GM18505 (cell line): Measurements from ENCODE around the gene HS6ST1.

ENCODE experiments used
- ATAC-seq: cut with Tn5 transposase; IDR thresholded peaks from one replicate; pipeline ENCODE4 v1.9.1; 2021; ENCODE audit not compliant: unreplicated experiment
- POLR2A ChIP-seq: IDR thresholded peaks from 4 replicates; pipeline ENCODE4 v1.6.1; 2011; ENCODE audit warnings: borderline replicate concordance; ENCODE audit not compliant: insufficient read depth, insufficient read length; ENCODE audit errors: extremely low read depth

Gene HS6ST1

DNA sequence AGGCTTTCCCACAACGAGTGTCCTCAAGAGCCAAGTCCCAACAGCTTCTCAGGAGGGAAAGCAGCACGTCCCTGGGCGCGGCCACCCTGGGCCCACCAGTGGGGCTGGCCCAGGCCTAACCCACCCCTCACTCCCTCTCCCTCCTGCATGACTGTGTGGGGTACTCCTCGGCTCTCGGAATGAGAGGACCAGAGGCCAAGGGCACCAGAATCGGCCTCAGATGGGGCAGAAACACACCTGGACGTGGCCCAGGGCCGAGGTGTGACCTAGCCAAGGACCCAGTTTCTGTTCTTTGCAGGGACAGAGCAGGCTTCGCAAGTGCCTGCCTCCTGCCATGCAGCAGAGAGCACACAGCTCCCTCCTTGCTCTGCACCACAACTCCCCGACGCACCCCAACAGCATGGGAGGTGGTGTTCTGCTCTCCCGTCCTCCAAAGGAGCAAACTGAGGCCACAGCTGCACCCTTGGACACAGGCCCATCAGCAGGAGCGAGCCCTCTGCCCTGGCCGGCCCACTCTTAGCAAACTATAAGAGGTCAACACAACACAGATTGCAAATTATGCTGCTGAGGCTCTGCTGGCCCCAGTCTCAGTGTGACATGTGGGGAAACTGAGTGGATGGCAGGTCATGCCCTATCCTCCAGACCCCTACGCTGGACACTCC, 19.7 kb downstream of the HS6ST1 start:
- TF ChIP-seq POLR2A, result no peak
- ATAC-seq, result no peak

DNA sequence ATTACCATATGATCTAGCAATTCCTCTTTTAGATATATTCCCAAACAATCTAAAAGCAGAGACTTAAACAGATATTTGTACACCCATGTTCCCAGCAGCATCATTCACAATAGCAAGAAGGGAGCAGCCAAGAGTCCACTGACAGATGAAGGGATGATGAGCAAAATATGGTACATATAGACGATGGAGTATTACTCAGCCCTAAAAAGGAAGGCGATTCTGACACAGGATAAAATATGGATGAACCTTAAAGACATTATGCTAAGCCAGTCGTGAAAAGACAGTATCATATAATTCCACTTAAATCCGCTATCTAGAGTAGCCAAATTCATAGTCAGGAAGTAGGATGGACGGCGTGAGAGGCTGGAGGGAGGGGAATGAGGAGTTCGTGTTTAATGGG, 20.4 kb downstream of the HS6ST1 start:
- no peak for ATAC-seq
- no peak for TF ChIP-seq POLR2A

DNA sequence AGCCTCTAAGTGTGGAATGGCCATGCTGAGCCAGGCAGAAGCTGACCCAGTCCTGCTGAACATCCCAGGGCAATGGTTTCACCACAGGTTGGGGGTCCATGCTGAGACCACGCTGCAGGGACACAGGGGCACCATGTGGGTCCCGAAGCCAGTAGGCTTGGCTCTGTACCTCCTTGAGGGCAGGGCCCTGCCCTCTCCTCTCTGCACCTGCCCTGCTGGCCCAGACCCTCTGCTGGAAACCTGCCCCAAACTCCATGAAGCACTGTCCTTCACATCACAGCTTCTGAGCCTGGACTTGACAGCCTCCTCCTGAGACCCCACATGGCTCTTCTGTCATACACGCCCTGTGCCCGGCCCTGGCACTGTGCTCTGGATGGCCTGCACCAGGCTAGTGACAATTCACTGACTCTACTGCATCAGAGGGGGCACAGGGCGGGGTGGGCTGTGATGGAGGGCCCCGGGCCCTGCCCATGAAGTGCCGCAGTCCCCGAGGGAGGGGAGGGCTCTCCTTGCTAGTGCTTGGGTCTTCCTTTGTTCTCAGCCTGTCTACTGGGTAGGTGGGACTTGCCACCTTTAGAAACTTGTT, 24.7 kb downstream of the HS6ST1 start:
- no peak for ATAC-seq
- TF ChIP-seq POLR2A, result no peak

DNA sequence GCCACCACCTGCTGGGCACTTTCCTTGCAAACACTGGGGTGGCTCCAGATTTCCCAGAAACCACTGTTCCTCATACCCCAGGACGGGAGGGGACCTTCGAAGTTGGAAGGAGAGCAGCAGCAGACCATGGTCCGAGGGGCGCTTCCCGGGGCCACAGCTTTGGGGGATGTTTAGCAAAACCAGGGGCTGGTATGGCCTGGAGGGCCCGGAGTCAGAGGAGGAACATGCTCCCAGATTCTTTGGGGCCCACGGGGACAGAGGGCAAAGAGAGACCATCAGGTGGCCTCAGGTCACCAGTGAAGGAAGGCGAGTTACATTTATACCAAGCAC, 25.3 kb downstream of the HS6ST1 start:
- TF ChIP-seq POLR2A, result no peak

DNA sequence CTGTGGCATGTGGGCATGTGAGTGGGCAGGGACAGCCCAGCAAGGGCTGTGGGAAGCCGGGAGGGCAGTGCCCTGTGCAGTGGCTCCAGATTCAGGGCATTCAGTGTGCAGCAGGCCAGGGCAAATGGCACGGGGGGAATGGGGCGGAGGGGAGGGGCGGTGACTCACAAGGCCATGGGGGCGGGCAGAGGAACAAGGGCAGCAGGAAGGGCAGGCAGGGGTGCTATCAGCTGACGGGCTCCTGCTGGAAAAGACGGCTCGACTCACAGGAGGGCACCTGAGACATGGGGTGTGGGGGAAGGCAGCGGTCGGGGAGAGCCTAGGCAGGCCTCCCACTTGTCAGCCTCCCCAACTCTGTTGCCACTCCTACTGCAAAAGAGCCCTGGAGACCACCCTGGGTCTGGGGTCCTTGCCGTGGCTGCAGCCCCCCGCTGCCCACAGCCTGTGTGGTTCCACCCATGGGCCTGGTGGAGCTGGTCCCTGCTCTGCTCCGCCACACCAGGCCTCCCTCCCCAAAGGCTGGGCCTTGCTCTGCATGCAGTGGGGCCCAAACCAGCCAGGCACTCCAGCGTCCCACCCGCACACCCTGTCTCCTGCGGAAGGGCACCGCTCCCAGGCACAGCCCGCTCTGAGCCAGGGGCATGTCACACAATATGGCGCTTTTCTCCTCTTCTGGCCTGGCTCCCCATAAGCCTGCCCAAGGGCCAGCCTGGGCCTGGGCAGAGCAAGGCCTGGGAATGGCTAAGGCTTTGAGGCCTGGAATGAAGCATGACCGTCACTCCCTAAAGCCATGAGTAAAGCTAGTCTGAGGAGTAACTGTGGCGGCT, 25.9 kb downstream of the HS6ST1 start:
- no peak for TF ChIP-seq POLR2A
- ATAC-seq, result no peak

More for the DNA sequence above, 25.3 kb downstream of the HS6ST1 start:
- ATAC-seq, result no peak

DNA sequence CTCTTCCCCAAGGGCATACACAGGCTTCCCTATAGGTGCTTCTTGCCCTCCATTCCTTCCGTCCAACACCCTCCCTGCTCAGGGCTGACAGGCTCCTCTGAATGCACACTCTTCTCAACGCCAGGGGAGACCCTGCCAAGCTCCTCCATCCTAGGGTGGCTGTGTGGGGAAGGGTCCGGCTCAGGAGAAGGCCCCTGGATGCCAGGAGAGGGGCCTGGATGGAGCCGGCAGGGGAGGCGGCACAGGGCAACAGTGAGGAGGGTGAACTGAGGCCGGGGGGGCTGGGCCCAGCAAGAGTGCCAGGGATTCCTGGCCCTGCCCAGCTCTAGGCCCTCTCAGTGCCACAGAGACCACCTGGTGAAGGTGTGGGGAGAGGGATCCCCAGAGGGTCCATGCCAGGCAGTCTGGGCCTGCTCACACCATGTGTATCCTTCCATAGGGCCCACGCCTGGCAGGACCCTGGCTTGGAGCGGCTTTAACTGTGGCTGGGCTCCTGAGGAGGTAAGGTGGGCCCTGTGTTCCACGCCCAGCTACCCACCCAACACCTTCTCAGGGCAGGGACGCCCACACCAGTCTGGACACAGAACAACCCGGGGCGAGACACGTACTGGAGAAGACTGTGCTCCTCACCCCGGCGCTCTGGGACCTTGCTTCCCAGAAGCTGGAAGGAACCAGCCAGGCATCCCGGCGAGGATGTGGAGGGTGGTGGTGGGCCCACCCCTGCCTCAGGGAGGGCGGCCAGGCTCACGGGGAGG, 26.6 kb downstream of the HS6ST1 start:
- no peak for TF ChIP-seq POLR2A

DNA sequence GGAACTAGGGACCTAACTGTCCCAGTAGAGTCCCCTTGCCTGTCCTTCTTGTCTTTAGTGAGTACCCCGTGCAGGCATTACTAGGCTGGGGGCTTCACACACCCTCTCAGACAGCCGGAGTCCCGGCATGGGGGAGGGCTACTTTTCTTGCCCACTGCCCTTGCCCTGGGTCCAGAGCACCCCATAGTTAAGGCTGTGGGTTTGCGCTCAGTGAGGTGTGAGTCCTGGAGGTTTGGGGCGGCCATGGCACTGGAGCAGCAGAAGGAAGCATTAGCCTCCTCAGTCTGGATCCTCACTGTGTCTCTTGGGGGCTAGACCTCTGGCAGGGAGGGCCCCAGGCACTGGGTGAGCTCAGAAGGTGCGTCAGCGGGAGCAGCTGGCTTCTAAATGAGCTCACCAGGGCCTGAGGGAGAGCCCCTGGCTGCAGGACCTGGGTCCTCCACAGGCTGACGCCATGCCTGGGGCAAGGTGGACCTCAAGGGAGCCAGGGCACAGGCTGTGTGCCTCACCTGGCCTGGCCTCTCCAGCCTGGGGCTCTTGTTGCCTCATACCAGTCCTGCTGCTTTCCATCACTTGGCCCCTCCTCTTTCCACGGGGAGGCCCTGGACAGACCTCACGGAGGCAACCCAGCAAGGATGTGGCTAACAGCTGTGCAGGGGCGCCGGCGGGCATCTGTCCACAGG, 27.4 kb downstream of the HS6ST1 start:
- ATAC-seq, result no peak
- no peak for TF ChIP-seq POLR2A

More for the DNA sequence above, 26.6 kb downstream of the HS6ST1 start:
- ATAC-seq, result no peak

DNA sequence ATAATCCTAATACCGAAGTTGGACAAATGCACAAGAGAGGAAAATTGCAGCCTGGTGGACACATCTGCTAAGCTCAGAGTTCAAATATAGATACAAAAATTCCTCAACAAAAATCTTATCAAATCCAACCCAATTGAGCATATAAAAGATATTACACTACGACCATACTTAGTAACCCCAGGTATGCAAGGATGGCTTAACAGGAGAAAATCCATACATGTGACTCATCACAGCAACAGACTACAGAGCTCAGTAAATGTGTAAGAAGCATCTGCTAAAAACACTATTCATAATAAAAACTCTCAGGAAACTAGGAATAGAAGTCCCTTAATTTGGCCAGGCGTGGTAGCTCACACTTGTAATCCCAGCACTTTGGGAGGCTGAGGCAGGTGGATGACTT, 28.3 kb downstream of the HS6ST1 start:
- no peak for ATAC-seq

DNA sequence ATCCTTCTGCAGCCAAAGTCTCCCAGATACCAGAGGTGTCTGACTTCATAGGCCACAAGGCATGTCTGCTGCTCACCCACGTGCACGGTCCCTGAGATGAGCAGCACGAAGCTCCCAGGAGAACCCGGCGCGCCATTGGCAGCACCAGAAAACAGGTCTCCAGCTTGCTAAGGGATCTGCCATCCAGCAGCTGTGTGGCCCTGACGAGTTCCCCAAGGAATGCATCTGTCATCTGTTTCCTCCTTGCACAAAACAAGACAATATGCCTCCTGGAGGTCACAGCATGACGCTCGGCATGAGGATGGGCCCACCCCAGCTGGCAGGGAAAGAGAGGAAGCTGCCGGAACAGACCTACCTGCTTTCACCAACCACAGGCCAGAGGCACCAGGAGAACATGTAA, 29.2 kb downstream of the HS6ST1 start:
- no peak for TF ChIP-seq POLR2A
- no peak for ATAC-seq

More for the DNA sequence above, 28.3 kb downstream of the HS6ST1 start:
- TF ChIP-seq POLR2A, result no peak

DNA sequence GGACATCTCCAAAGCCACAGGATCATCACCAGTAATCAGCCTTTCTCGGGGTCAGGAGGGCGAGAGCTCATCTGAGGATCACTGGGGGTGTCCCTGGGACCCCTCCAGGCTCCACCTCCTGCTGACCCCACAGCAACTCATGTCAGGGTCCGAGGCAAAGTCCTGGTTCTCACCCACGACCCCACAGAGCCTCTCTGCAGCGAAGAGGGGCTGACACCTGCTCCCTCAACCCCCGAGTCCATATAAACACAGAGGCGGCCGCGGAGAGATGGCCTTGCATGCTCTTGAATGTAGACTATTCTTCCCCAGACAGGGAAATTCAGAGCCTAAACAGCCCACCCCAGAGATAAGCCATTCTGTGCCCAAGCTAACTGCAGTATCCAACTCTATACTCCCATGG, 29.9 kb downstream of the HS6ST1 start:
- no peak for ATAC-seq
- no peak for TF ChIP-seq POLR2A

DNA sequence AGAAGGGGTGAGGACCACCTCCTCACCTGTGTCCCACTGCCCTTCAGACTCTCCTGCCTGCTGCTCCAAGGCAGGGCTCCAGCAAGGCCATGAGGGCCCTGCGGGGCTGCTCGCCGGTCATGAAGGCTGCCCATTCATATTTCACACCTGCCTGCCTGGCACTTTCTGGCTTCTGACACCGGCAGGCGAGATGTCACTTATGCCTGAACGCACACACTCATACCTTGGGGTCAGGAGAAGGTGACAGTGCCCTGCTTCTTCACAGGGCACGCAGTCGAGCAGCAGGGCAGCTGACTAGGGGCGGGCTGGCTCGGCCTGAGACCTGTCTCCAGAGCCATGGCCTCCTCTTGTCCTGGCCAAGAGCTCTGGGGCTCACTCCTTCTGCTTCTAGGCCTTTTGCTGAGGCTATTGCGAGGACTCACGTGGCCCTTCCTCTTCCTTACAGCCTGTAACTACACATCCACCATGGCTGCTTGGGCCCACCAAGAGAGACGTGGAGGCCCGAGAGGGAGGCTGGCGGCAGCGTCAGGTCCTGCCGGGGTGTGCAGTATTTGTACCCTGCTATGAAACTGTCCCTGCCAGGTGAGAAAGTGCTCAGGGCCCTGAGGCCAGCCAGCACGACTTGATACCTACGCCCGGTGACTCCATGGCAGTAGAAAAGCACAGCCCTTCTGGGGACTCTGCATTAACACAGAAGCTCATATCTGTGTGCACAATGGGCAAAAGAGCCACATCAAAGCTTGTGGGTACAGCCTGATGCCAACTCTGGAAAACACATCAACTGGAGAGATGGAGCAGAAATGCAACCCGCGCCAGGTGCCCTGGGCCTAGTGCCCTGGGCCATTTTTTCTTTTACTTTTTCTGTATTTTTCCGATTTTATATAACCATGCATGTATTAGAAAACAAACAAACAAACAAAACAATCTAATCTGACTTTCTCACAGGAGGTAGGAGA, 30.6 kb downstream of the HS6ST1 start:
- no peak for TF ChIP-seq POLR2A
- no peak for ATAC-seq
